ENCODE results near the gene EML6.

DNA sequence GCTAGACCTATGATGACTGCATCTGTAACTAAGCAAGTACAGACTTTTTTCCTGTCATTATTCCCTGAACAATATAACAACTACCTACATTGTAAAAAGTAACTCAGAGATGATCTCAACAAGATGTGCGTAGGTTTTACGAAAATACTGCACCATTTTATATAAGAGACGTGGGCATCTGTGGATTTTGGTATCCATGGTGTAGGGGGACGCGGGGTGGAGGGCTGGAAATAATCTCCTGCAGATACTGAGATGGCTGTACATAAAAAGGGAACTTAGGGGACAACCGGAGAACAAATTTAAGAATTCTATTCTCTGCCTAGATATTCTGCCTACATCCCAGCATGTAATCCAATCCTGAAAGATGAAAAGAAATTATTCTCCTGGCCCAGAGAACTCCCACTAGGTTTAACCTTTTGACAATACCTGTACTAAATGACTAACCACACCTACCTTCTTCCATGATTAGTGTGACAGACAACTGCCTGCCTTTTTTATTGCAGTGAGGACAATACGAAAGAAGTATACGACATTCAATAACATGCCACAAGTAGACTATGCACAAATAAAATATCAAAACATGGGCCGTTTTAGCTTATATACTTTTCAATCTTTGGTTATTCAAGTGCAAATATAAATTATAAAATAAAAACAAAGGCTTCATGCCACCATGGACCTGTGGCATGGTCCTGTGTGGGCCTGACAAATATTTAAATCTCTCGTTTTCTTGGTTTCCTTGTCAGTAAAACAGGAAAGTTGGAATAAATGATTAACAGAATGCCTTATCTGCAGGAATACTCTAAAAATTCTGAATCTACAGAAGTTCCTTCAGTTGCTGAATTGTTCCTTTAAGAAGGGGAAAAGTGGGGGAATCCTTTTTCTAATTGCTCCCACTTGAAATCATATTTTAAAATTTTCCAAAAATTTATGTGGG lies 280.5 kb downstream of the EML6 start:
- TF ChIP-seq POLR2A (IDR thresholded peaks at IDR 0.05; ENCODE audit: low read length) (no peak), GATA1 (IDR thresholded peaks at IDR 0.05; ENCODE audit: low read depth, low read length) (no peak)
